HG02943 (cell line): ENCODE results near the gene KIAA1328.

Source experiments
- ATAC-seq: cut with Tn5 transposase; IDR thresholded peaks from one replicate; pipeline ENCODE4 v1.9.1; 2021; ENCODE audit warnings: mild to moderate bottlenecking, low read depth, moderate library complexity; ENCODE audit not compliant: unreplicated experiment

KIAA1328 gene

GRCh38 chr18:37188016-37188791, 359.3 kb downstream of the KIAA1328 start:
- ATAC-seq, result no peak

- ATAC-seq, result no peak
Observed at GRCh38 chr18:37199741-37200140, 370.8 kb downstream of the KIAA1328 start.

- ATAC-seq, result no peak
Observed at GRCh38 chr18:37207343-37207742, 378.4 kb downstream of the KIAA1328 start.

GRCh38 chr18:37210781-37211180, 381.9 kb downstream of the KIAA1328 start:
- ATAC-seq, result no peak

GRCh38 chr18:37218022-37218590, 389.2 kb downstream of the KIAA1328 start:
- ATAC-seq, result no peak

GRCh38 chr18:37219257-37219656, 390.3 kb downstream of the KIAA1328 start:
- ATAC-seq, result no peak

GRCh38 chr18:37222354-37222998, 393.5 kb downstream of the KIAA1328 start:
- ATAC-seq, result no peak

- no peak for ATAC-seq
Observed at GRCh38 chr18:37222999-37223378, 394.1 kb downstream of the KIAA1328 start.

- ATAC-seq, result no peak
Observed at GRCh38 chr18:37225279-37225678, 396.4 kb downstream of the KIAA1328 start.

- ATAC-seq, result no peak
Observed at GRCh38 chr18:37230768-37231167, 401.8 kb downstream of the KIAA1328 start.

GRCh38 chr18:37231251-37231650, 402.3 kb downstream of the KIAA1328 start:
- no peak for ATAC-seq

- ATAC-seq, result no peak
Observed at GRCh38 chr18:37235583-37235982, 406.7 kb downstream of the KIAA1328 start.

GRCh38 chr18:37238282-37239108, 409.6 kb downstream of the KIAA1328 start:
- no peak for ATAC-seq

GRCh38 chr18:37242091-37242490, 413.2 kb downstream of the KIAA1328 start:
- no peak for ATAC-seq

GRCh38 chr18:37242826-37243560, 414.1 kb downstream of the KIAA1328 start:
- ATAC-seq, result no peak

GRCh38 chr18:37243741-37244140, 414.8 kb downstream of the KIAA1328 start:
- no peak for ATAC-seq

- no peak for ATAC-seq
Observed at GRCh38 chr18:37244618-37245017, 415.7 kb downstream of the KIAA1328 start.

- no peak for ATAC-seq
Observed at GRCh38 chr18:37246779-37247340, 417.9 kb downstream of the KIAA1328 start.

- no peak for ATAC-seq
Observed at GRCh38 chr18:37247497-37248161, 418.7 kb downstream of the KIAA1328 start.
